Ovary (tissue), 9 donors: ENCODE results near the gene CCDC7. TPM values are rescaled to one million over a fixed set of nuclear protein-coding genes. Genes with fewer than 3 reads are reported as not detected.
"Not testable (repeated sequence)": the region's sequence is repeated elsewhere in the genome, so short reads cannot be mapped to it uniquely, and the experiment has no call there.

Experiments used
- DNase-seq, 5 donors: peaks; one replicate each; pipeline ENCODE4 v3.0.0-alpha.2; 2019 to 2020
- H3K27ac ChIP-seq, 2 donors: fragments of 200-600 bp; one replicate each; pipeline versions ENCODE4 v1.5.1 to v1.8.0; 2019 to 2022
- H3K27me3 ChIP-seq: fragments of 200-600 bp; one replicate; pipeline ENCODE4 v1.8.0; 2022
- H3K36me3 ChIP-seq: fragments of 200-600 bp; sonication (generic); one replicate; pipeline ENCODE4 v1.5.1; 2019
- H3K4me1 ChIP-seq: one replicate; pipeline ENCODE4 v1.8.1; 2013; ENCODE audit warnings: mild to moderate bottlenecking, moderate library complexity; ENCODE audit not compliant: insufficient read depth
- H3K4me3 ChIP-seq: fragments of 200-600 bp; sonication (generic); one replicate; pipeline ENCODE4 v1.5.1; 2017
- H3K9me3 ChIP-seq, 2 donors: fragments of 200-600 bp in 1 of 2; sonication (generic) in 1 of 2; one replicate each; pipeline versions ENCODE4 v1.5.1 to v1.8.1; 2013 to 2019; ENCODE audit warnings: mild to moderate bottlenecking in 1 of 2, moderate library complexity in 1 of 2
- CTCF ChIP-seq, 3 donors: fragments of 450-650 bp in 2 of 3; fragments of 200-600 bp in 1 of 3; IDR thresholded peaks; one replicate each; pipeline versions ENCODE4 v1.5.1 to v1.8.0; 2016 to 2022; ENCODE audit warnings: antibody characterized with exemption in 3 of 3, mild to moderate bottlenecking in 1 of 3
- EP300 ChIP-seq: sonication (generic); formaldehyde crosslinking; IDR thresholded peaks from one replicate; pipeline ENCODE4 v1.6.1; 2017; ENCODE audit warnings: antibody characterized with exemption
- POLR2A ChIP-seq: fragments of 450-650 bp; IDR thresholded peaks from one replicate; pipeline ENCODE4 v1.6.1; 2017; ENCODE audit warnings: antibody characterized with exemption, mild to moderate bottlenecking, moderate library complexity
- WGBS, 3 donors: extraction: QIAGEN DNeasy Blood & Tissue Kit in 1 of 3; methylation state at CpG; one replicate each; pipeline versions ENCODE4 v1.1.5 to v1.1.7; 2013 to 2017; 5-methylcytosine and 5-hydroxymethylcytosine counted together
- intact Hi-C, 4 donors: fragments of 100-400 bp; cut with DNase I; formaldehyde crosslinking; loops; one replicate each; pipeline versions ENCODE4 v1.11.0 to v1.15.1; 2022 to 2023
- polyA plus RNA-seq, 2 donors: library from polyadenylated mRNA; stranded (reverse); fragments of 200-250 nt in 1 of 2; fragments of 350-450 nt in 1 of 2; fragmentation: Illumina TruSeq in 1 of 2; extraction: RNeasy Lipid Tissue Mini Kit (QIAGEN cat#74804) in 1 of 2; gene quantifications; one replicate each; pipeline ENCODE4 v1.2.3, GENCODE V29; 2013 to 2014
- total RNA-seq, 7 donors: library from RNA; depleted of rRNA in 2 of 7; stranded (reverse); fragments of >200 nt in 2 of 7; fragmentation: NEBNext Ultra II Directional in 3 of 7; extraction: Animal tissue kit (Norgen Biotek cat#: 25700) in 3 of 7; gene quantifications; one replicate each; pipeline versions ENCODE4 v1.1.0 to v1.2.4, GENCODE V29; 2016 to 2023
- donor health status: DM: no; HTN: no; CAD: no; lungs with moderate emphysema.
- donor health status: DM: no; HTN: no; CAD: no.
- donor health status: Bipolar disorder and iron deficiency.
- donor health status: DM: yes; HTN: yes; CAD: no.
- donor health status: DM: no; HTN: no; CAD: no.
- donor health status: DM: yes; HTN: yes; CAD: no.

CCDC7 gene
- total and polyA plus RNA-seq, 9 donors = 1.2 to 83.4 (median 47.2) TPM

GRCh38 chr10:32538256-32538655 is 92.3 kb downstream of the CCDC7 start:
- no peak overlapping the region for H3K4me3 ChIP-seq
- intact Hi-C loops = no loop called here
- no peaks in the 10 kb centered on the region for H3K27me3 ChIP-seq
- WGBS, 3 donors = 77 to 96% (median 95%) methylated on average over 3 of the region's 3 CpGs
- H3K4me1 ChIP-seq = no peaks in the 10 kb centered on the region
- H3K36me3 ChIP-seq = no peaks in the 10 kb centered on the region
- no peak for TF ChIP-seq POLR2A
- TF ChIP-seq EP300 = no peak
- TF ChIP-seq CTCF (IDR thresholded peaks at IDR 0.05) = no peak
- no peak for DNase-seq
- no peaks in the 10 kb centered on the region for H3K9me3 ChIP-seq
- no peak overlapping the region for H3K27ac ChIP-seq

- WGBS, 3 donors = 92 to 94% (median 93%) methylated on average over 6 of the region's 6 CpGs
- no peak overlapping the region for H3K27ac ChIP-seq
- H3K4me3 ChIP-seq = no peak overlapping the region
- H3K9me3 ChIP-seq = no peaks in the 10 kb centered on the region
- H3K27me3 ChIP-seq = no peaks in the 10 kb centered on the region
- no peaks in the 10 kb centered on the region for H3K36me3 ChIP-seq
- TF ChIP-seq EP300 (no peak), POLR2A (no peak), CTCF (IDR thresholded peaks at IDR 0.05) (no peak)
- intact Hi-C loops = no loop called here
- no peak for DNase-seq
- no peaks in the 10 kb centered on the region for H3K4me1 ChIP-seq
These were observed 94.9 kb downstream of the CCDC7 start for GRCh38 chr10:32540691-32541470.

GRCh38 chr10:32548208-32548607 is 102.3 kb downstream of the CCDC7 start:
- no peaks in the 10 kb centered on the region for H3K4me1 ChIP-seq
- no peaks in the 10 kb centered on the region for H3K9me3 ChIP-seq
- no peak for TF ChIP-seq POLR2A
- TF ChIP-seq EP300 = no peak
- no peak for TF ChIP-seq CTCF (IDR thresholded peaks at IDR 0.05)
- WGBS, 3 donors = 96% methylated on average over 7 of the region's 7 CpGs
- no peaks in the 10 kb centered on the region for H3K27me3 ChIP-seq
- no peak for DNase-seq
- no peak overlapping the region for H3K27ac ChIP-seq
- H3K4me3 ChIP-seq = no peak overlapping the region
- intact Hi-C loops = no loop called here
- H3K36me3 ChIP-seq = no peaks in the 10 kb centered on the region

GRCh38 chr10:32556783-32557395 is 110.9 kb downstream of the CCDC7 start:
- Histone ChIP-seq H3K9me3 (no peaks in the 10 kb centered on the region), H3K4me3 (no peak overlapping the region), H3K4me1 (no peaks in the 10 kb centered on the region), H3K27ac (no peak overlapping the region), H3K27me3 (no peaks in the 10 kb centered on the region), H3K36me3 (no peaks in the 10 kb centered on the region)
- no peak for DNase-seq
- intact Hi-C loops = no loop called here
- WGBS, 3 donors = 78 to 86% (median 81%) methylated on average over 3 of the region's 3 CpGs
- TF ChIP-seq CTCF (IDR thresholded peaks at IDR 0.05) (no peak), EP300 (no peak), POLR2A (no peak)

GRCh38 chr10:32562695-32563094 is 116.8 kb downstream of the CCDC7 start:
- intact Hi-C loops, H3K36me3 ChIP-seq, H3K27ac ChIP-seq, H3K4me1 ChIP-seq, H3K4me3 ChIP-seq, H3K9me3 ChIP-seq, H3K27me3 ChIP-seq, DNase-seq: not testable (repeated sequence)
